GM18517 (cell line): ENCODE results near the gene FHIT.

Experiments
- ATAC-seq: cut with Tn5 transposase; IDR thresholded peaks from one replicate; pipeline ENCODE4 v1.9.1; 2021; ENCODE audit warnings: mild to moderate bottlenecking, moderate library complexity; ENCODE audit not compliant: unreplicated experiment

FHIT gene

DNA sequence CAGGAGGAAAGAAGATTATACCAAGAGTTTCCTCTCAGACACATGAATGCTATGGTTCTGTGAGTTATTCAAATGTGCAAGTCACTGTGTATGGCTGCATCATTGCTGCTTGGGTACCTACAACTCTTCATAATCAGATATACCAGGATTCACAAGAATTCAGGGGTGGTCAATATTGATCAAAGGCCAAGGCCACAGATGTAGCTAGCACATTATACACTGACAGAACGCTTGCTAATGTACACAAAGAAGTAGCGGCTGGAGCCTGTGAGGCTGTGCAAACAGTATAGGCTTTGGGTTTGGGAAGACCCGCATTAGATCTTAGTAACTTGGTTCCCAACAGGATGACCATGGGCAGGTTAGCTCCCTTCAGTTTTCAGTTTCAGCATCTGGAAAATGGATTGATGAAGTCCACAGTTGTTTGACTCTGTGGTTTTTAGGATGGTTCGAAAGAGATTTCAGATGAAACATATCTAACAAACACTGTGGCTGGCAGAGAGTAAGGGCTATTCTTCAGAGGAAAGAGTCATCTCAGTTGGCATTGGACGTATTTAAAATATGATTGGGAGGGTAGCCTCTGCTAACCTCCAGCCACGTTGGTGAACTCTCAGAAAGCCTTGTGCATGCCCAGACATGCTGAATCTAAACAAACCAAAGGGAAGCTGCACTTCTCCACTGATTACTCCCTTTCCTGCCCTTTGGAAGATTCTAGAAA is 1452.7 kb downstream of the FHIT start:
- no peak for ATAC-seq

DNA sequence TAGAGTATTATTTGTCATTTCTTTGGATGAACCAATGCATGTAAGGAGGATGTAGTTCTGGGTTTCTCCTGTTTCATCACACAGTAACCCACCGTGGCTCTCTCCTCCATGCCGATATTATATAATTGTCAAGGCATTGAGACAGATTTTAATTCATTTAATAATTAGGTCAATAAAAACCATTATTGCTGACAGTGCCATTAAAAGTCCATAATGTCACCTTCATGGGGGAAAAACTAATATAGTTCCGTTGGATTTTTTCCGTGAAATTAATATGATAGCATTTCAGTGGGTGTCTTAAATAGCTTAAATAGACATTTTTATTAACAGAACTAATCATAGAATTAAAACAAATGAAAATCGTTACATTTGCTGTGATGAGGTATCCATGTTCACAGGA is 1453.7 kb downstream of the FHIT start:
- ATAC-seq: no peak

DNA sequence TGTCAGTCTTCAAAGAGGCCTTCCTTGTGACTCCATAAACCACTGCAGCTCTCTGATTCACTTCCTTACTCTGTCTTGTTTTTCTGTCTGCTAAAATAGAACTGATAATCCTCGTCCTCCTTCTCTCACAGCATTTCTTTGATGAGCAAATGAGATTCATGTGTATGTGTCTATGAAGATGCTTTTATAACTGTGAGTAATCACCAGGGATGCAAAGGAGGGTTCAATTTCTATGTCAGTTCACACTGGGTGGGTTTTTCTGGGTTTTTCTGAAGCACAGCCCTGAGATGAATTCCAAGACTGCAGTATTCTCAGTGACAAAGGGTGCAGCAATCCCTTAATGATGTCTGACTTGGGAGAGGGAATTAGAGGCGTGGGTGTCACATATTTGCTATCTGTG is 1454.8 kb downstream of the FHIT start:
- no peak for ATAC-seq

DNA sequence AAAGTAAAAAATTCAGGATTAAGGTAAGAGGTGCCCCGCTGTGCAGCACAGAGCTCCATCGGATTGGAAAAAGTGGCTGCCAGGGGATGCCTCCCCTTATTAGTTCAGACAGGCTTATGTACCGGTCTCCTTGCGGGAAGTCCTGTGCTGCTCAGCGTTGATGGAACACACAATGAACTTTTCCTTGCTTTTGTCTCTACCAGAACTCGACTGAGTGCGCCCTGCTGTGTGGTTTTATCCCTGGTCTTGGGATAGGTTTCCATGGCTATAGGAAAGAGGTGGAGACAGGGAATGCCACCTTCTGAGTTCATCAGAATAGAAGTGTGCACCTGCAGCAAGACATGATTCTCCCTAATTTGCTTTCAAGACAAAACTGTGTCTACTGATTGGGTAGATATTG is 1455.5 kb downstream of the FHIT start:
- ATAC-seq: no peak

DNA sequence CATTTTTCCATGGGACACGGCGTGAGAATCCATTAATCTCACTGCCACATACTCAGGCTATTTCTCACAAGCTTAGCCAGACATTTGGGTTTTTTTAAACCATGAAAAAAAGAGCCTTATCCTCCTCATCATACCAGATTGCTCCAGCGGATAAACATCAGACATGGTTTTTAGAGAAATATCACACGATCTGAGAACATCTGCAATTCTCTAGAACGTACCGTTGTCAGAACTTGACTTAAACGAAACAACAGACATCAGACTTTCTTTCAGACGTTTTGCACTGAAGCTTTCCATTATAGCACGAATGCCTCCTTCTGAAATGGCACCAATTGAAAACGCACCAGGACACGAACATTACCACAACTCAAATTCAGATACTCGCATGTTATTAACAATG is 1457.3 kb downstream of the FHIT start:
- ATAC-seq: no peak

DNA sequence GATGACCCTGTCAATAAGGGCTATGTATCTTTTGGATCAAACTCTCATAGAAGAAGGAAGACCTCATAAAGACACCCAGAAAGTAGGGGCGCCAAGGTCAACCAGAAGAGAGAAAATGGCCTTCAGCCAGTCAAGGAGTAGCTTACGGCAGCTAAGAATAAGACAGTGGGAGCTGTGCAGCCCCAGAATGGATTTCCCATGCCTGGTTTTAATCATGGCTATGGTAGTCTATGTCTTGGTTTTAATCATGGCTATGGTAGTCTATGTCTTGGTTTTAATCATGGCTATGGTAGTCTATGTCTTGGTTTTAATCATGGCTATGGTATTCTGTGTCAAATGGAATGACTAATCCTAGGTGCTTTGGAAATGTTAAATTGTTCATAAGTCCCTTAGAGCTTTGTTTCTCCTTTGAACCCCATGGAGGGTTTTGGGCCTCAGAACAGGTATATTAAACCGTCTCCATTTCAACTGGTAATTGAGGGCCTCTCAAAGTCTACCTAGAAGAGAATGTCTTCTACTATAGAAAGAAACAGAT is 1459.4 kb downstream of the FHIT start:
- ATAC-seq: no peak

DNA sequence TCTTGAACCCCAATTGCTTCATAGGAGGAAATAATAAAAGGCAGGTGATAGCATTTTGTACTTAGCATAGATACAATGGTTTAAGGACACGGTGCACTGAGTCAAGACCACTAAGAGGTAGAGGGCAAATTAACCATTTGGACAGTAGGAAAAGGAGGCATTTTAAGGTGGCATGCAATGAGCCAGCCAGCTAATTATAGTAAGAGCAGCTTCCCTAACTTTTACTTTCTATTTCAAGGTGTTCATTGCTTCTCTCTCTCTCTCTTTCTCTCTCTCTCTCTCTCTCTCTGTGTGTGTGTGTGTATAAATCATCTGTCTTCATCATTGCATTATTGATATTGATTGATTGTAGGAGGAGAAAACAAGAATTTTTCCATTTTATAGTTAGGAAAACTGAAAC is 1461.0 kb downstream of the FHIT start:
- no peak for ATAC-seq

DNA sequence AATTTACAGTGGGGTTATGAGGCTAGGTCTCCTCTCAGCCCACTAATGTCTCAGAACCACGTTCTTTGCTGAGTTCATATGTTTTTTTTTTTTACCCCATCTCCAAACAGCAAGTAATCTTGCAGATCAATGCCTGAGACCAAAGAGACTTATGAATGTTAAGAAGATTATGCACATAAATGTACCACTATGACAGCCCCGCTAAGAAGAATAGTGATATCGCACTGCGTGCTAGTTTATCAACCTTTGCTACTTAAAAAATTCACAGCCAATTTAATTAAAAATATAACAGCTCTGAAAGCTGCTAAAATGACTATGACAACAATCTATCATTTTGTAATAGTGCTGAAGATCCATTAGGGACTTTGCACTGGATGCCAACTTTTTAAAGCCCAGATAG is 1462.5 kb downstream of the FHIT start:
- ATAC-seq: no peak

DNA sequence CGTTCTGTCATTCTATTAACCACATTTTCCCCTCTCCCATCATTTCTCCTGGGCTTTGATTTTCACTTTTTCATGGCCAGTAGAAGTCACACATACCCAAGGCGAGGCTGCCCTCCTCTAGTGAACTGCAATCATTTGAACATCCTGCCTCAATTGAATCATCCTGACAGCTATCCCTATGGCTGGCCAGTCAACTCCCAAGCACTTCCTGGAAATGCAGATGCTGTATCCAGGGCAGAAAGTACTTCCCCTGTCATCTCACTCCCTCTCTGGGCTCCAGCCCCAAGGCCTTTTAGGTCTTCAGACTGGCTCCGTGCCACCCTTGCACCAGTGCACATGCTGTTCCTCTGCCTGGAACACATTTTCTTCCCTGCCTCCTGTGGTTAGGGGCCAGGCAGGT is 1463.1 kb downstream of the FHIT start:
- ATAC-seq: no peak

DNA sequence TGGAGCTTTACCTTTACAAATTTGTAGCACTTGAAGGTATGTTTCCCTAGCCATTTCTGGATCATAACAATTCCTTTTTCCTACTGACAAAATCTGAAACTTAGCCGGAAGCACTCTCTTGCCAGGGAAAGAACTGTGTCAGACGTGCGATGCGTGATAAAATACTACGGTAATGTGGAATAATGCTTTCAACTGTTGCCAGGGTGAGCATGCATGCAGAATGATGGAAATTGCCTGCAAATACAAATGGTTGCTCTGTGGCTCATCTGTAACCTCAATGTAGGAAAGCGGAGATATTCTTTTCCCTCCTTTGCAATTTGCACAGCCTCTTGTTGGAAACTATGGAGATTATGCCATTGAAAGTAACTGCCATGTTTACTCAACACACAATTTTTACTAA is 1464.9 kb downstream of the FHIT start:
- no peak for ATAC-seq

DNA sequence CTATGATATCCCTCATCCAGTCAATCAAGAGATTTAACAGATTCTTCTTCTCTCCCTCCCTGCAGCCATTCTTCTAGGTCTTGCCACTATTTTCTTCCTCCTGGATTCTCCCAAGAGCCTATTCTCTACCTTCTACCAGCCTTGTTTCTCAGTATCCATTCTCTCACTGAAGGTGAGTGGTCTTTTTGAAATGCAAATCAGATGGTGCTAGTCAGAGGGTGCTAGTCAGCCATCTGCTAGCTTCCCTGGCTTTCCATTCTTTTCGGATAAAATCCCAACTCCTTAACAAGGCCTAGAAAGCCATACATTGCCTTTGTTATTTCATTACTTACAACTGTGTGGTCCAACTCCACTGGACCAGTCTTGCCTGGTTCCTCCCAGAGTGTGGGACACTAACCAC is 1467.1 kb downstream of the FHIT start:
- ATAC-seq: no peak

DNA sequence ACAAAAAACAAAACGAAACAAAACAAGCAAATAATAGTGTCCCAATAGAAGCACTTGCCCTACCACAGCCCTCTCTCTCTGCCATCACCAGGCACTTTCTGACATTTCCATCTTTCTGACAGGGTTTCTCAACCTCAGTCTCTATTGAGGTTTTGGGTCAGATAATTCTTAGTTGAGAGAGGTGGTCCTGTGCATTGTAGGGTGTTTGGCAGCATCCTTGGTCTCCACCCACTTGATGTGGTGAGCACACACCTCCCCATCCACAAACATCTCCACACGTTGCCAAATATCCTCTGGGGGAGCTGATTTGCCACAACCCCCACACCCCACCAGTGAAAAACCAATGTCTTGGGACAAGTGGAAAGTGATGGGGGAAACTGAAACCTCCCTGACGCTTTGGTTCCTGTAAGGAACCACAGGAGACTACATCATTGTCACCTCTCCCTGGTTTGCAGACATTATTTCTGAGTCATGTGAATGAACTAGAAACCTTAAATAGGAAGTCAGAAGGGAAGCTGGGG is 1467.7 kb downstream of the FHIT start:
- ATAC-seq: no peak

DNA sequence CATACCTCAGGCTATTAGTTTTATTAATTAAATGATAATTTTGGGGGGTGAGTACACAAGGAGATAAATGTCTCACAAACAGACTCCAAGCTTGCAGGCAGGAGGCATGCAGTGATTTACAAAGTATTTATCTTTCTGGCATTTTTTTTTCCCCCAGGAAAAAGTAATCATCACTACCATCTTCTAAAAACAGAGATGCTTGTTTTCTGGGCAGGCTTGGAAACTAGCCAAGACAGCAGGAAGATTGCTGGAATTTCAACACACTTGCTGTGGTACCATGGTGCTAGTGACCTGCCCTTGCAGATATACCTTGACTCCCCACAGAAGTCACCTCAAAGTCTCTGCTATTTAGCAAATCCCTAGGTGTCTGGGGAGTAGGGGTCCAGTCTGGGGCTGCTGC is 1468.6 kb downstream of the FHIT start:
- no peak for ATAC-seq

DNA sequence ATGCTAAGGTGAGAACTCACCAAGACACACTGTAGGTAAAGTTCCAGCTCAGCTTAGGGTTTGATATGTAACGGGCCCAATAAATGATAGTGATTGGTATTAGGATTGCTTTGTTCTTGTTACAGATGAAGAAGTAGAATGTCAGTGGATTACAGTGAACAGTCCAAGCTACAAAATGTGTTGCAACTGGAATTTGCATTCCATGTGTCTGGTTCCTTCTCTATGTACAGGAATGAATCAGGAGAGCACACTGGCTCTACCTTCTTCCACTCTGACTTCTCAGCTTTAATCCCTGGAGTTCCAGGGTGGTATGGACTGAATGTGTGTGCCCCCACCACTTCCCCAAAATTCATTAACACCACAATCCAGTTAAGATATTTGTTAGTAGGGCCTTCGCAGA is 1471.0 kb downstream of the FHIT start:
- no peak for ATAC-seq

DNA sequence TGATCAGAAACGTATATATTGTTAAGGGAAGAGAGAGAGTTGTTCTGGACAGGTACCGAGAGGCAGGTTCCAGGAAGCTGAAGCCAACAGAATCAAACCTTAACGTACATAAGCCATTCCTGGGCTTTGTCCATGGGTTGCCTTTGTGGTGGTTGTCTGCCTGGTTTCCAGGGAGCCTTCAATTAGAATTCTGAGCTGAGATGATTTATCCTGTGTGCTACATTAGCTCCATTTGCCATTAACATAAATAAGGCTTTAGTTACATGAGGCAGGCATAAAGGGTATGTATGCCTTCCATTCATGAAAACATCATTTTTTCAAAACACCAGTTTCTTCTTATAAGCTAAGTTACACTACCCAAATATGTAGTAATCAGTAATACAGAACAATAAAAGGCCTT is 1472.0 kb downstream of the FHIT start:
- ATAC-seq: no peak

DNA sequence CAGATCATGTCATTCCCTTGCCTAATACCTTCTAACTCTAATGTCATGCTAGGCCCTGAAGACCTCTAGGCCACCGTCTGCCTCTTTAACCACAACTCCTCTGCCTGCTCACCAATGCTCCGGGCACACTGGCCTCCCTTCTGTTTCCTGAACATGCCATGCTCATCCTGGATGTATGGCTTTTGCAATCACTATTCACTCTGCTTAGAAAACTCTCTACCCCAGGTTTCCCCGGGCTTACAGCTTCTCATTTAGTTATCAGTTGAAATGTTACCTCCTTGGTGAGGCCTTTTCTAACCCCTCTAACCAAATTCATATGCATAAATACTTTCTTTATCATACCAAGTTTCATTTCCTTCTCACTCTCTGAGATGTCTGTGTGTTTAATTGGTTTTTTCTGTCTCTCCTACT is 1473.6 kb downstream of the FHIT start:
- ATAC-seq: no peak

DNA sequence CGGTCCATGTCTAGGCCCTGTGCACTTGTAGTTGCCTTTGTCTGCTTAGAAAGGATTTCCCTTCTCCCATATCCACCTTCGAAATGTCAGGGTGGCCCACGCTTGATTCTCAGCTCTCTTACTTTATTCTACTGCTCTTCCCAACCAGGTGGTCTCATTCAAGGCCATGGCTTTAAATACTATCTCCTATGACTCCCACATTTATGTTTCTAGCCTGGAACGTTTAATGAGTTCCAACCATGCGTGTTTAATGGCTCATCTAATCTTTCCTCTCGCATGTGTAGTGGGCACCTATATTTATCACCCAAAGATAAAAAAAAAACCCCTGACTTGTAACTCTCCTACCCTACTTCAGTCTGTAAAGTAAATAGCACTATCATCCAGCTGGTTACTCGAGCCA is 1474.2 kb downstream of the FHIT start:
- ATAC-seq: no peak

DNA sequence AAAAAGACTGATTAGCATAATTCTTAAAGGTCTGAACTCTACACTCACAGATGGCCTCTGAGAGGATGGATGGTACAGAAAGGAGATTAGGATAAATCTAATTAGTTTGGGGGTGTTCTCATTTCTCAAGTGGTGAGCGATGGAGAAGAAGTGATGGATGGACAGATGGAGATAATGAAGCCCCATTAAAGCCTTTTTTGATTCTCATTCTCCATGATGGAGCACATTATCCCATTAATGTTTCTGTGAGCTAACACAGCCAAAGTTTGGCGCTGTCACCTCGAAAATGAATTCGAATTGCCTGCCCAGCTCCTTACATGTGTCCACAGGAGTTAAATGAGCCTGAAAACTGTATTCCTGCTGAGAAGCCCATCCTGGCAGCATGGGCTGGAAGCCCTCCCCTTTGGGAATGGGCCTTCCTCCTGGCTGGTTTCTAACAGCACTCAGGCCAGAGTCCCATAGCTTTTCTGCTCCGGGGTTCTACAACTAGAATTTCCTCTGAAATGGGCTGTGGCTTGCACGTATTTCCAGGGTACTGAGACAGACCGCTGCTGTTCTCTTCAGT is 1475.4 kb downstream of the FHIT start:
- ATAC-seq: no peak

DNA sequence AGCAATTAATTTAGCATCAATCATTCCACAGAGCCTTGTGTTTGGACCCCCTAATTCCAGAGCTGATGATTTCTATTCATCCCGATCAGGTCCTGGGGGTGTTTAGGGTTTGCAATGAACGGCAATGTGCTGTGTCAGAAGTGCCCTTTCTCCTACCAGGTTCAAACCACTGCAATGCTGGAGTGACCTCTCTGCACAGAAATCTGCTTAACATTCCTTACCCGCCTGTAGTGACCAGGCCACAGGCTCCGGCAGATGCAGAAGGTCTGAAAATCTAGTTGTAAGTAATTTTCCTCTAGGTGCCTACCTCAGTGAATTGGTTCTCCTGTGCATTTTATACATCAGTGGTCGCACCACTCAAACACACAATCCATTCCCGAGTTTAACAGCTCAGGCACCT is 1476.1 kb downstream of the FHIT start:
- no peak for ATAC-seq

DNA sequence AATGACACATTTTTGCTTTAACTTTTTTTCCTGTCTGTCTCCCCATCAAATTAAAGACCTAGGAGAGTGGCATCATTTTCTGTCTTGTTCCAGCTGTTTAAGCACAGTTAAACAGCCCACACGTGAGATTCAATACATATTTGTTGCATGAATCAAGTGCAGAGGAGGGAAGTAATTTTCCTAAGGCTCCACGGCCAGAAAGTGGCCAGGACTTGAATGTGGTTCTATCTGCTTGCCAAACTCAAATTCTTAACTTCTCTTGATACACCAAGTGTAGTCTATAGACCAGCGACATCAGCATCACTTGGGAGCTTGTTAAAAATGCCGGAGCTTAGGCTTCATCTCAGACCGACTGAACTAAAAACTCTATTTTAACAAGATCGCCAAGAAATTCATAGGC is 1476.6 kb downstream of the FHIT start:
- no peak for ATAC-seq

DNA sequence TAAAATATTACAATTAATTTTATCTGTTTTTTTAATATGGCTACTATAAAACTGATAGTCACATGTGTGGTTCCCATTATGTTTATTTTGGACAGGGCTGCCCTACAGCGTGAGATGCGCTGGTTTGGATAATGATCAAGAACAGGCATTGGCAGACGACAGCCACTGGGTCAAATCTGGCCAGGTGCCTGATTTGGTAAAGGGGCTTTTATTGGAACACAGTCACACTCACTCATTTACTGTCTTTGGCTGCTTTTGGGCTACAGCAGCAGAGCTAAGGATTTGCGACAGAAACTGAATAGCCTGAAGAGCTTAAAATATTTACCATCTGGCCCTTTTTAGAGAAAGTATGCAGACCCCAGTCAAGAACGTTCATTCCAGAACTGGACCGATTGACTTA is 1477.3 kb downstream of the FHIT start:
- no peak for ATAC-seq
